ENCODE data around the gene CSNK2A1. TPM values are rescaled to one million over a fixed set of nuclear protein-coding genes. Genes with fewer than 3 reads are reported as not detected.

Gene CSNK2A1
- total and polyA plus RNA-seq, 2 donors (not counting 3 experiments of a cell fraction or from before 2014, with no cell fraction given), result 68.4 to 142 TPM

DNA sequence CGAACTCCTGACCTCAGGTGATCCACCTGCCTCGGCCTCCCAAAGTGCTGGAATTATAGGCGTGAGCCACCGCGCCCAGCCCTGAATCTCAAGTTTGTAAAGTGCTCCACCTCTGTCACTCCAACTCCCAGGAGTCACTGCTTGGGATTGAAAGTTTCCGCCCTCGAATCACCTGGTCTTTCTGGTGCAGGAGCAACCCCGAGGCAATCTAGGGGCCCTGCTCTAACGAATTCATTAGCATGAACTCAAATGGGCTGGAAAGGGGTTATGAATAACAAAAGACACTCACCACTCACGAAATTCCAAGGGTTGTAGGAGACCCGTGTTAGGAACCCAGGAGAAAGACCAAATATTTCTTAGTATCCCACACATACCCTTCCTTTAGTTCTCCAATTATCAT is 109.4 kb downstream of the CSNK2A1 start:
- no peaks in the 10 kb centered on the region for H3K79me2 ChIP-seq (ENCODE audit: control insufficient read depth, insufficient read depth, low read length)
- no peaks in the 10 kb centered on the region for H3K27me3 ChIP-seq (ENCODE audit: control insufficient read depth in 2 of 2, insufficient read depth in 2 of 2, low read length in 2 of 2)
- no peak overlapping the region for H3K27ac ChIP-seq (ENCODE audit: insufficient read depth, low read depth, low read length)
- no peaks in the 10 kb centered on the region for H3K9me1 ChIP-seq (replicated peaks; ENCODE audit: control insufficient read depth, extremely low read depth, insufficient read depth, low read length)
- H3K9ac ChIP-seq (replicated peaks; ENCODE audit: extremely low read depth, insufficient read depth, low read length), result no peak overlapping the region
- no peak overlapping the region for H3K4me2 ChIP-seq (ENCODE audit: insufficient read depth, low read length)
- dilution Hi-C loops (cut with MboI; ENCODE audit: extremely low pct_ligation_motif_present, low sequenced_read_pairs) (no loop called here), intact Hi-C loops (cut with micrococcal nuclease) (no loop called here)
- no TSS peak for BruUV-seq (replicated peaks)
- CTCF ChIA-PET, result interaction anchor here (0.9 kb wide), 1 partner anchor 80 kb away, joined by 3 read pairs; no protein-coding TSS in a partner anchor
- H3K9me3 ChIP-seq (replicated peaks; ENCODE audit: control insufficient read depth, insufficient read depth, low read length), result no peaks in the 10 kb centered on the region
- H2AFZ ChIP-seq (ENCODE audit: low read depth, low read length), result no peak overlapping the region
- FAIRE-seq, result no peak
- peaks cover 11% of the 10 kb centered on the region for H3K4me1 ChIP-seq (ENCODE audit: control insufficient read depth, extremely low read depth, insufficient read depth, low read length)
- TF ChIP-seq GATA2 (IDR thresholded peaks at IDR 0.05; ENCODE audit: insufficient read depth, insufficient read length, low read depth, low read length), result no peak
- TF ChIP-seq, protein P1, sequence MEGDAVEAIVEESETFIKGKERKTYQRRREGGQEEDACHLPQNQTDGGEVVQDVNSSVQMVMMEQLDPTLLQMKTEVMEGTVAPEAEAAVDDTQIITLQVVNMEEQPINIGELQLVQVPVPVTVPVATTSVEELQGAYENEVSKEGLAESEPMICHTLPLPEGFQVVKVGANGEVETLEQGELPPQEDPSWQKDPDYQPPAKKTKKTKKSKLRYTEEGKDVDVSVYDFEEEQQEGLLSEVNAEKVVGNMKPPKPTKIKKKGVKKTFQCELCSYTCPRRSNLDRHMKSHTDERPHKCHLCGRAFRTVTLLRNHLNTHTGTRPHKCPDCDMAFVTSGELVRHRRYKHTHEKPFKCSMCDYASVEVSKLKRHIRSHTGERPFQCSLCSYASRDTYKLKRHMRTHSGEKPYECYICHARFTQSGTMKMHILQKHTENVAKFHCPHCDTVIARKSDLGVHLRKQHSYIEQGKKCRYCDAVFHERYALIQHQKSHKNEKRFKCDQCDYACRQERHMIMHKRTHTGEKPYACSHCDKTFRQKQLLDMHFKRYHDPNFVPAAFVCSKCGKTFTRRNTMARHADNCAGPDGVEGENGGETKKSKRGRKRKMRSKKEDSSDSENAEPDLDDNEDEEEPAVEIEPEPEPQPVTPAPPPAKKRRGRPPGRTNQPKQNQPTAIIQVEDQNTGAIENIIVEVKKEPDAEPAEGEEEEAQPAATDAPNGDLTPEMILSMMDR (IDR thresholded peaks at IDR 0.05; ENCODE audit: extremely low read depth in 1 of 2, insufficient read depth in 1 of 2, low read depth in 1 of 2, low read length in 2 of 2), result no peak
- TF ChIP-seq, protein P2, sequence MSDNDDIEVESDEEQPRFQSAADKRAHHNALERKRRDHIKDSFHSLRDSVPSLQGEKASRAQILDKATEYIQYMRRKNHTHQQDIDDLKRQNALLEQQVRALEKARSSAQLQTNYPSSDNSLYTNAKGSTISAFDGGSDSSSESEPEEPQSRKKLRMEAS (IDR thresholded peaks at IDR 0.05; ENCODE audit: insufficient read depth, insufficient read length), result no peak
- no peak for TF ChIP-seq EZH2 (IDR thresholded peaks at IDR 0.05; ENCODE audit: borderline replicate concordance, low read depth, low read length, severe bottlenecking)
- no peak for TF ChIP-seq JUN (IDR thresholded peaks at IDR 0.05; ENCODE audit: borderline replicate concordance, insufficient read depth, insufficient read length, low read depth)
- no peak for TF ChIP-seq FOS (IDR thresholded peaks at IDR 0.05; ENCODE audit: borderline replicate concordance, insufficient read depth, low read length)
- no peak for DNase-seq (ENCODE audit: low read depth, low spot score)
- H4K20me1 ChIP-seq (replicated peaks; ENCODE audit: control insufficient read depth, extremely low read depth, insufficient read depth, low read length), result no peaks in the 10 kb centered on the region
- POLR2A ChIA-PET, result no interaction called here
- H3K36me3 ChIP-seq (ENCODE audit: control insufficient read depth in 2 of 2, extremely low read depth in 1 of 2, insufficient read depth in 2 of 2, low read length in 2 of 2), result peaks cover 0 to 28% of the 10 kb centered on the region in 2 experiments
- H3K4me3 ChIP-seq (replicated peaks in 1 of 3; ENCODE audit: insufficient read depth in 1 of 3, low read depth in 1 of 3, low read length in 3 of 3), result no peak overlapping the region

All from endothelial cell of umbilical vein (primary cell).